ENCODE measurements around the gene YWHAG. TPM values are rescaled to one million over a fixed set of nuclear protein-coding genes. Genes with fewer than 3 reads are reported as not detected.

The YWHAG gene
- total RNA-seq, 4 donors from 2014 or later = 47.4 to 67.6 (median 65.8) TPM

DNA sequence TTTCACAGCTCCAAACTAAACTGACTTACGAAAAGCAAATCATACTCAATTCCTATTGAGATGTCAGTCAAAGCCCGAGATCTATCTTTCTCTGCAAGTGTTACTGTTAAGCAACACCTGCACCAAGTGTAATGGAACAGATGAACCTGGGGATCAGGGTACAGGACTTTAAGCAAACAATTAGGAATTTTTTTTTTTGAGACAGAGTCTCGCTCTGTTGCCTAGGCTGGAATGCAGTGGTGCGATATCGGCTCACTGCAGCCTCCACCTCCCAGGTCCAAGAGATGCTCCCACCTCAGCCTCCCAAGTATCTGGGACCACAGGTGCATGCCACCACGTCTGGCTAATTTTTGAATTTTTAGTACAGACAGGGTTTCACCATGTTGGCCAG, 14.9 kb downstream of the YWHAG start:
- TF ChIP-seq POLR2AphosphoS5 (IDR thresholded peaks at IDR 0.05) (no peak), POLR2A (IDR thresholded peaks at IDR 0.05) (no peak), EP300 (IDR thresholded peaks at IDR 0.05) (no peak)
- TF ChIP-seq, protein P1, sequence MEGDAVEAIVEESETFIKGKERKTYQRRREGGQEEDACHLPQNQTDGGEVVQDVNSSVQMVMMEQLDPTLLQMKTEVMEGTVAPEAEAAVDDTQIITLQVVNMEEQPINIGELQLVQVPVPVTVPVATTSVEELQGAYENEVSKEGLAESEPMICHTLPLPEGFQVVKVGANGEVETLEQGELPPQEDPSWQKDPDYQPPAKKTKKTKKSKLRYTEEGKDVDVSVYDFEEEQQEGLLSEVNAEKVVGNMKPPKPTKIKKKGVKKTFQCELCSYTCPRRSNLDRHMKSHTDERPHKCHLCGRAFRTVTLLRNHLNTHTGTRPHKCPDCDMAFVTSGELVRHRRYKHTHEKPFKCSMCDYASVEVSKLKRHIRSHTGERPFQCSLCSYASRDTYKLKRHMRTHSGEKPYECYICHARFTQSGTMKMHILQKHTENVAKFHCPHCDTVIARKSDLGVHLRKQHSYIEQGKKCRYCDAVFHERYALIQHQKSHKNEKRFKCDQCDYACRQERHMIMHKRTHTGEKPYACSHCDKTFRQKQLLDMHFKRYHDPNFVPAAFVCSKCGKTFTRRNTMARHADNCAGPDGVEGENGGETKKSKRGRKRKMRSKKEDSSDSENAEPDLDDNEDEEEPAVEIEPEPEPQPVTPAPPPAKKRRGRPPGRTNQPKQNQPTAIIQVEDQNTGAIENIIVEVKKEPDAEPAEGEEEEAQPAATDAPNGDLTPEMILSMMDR (IDR thresholded peaks at IDR 0.05) = no peak
- DNase-seq (ENCODE audit: low spot score in 2 of 2) = no peak
- peaks cover 51% of the 10 kb centered on the region for H3K36me3 ChIP-seq
- H3K4me1 ChIP-seq = peaks cover 11% of the 10 kb centered on the region
- no peaks in the 10 kb centered on the region for H3K27me3 ChIP-seq
- no peaks in the 10 kb centered on the region for H3K9me3 ChIP-seq
- 98% methylated on average over 6 of the region's 6 CpGs for WGBS
- H3K4me3 ChIP-seq = no peak overlapping the region
- no peak overlapping the region for H3K27ac ChIP-seq

DNA sequence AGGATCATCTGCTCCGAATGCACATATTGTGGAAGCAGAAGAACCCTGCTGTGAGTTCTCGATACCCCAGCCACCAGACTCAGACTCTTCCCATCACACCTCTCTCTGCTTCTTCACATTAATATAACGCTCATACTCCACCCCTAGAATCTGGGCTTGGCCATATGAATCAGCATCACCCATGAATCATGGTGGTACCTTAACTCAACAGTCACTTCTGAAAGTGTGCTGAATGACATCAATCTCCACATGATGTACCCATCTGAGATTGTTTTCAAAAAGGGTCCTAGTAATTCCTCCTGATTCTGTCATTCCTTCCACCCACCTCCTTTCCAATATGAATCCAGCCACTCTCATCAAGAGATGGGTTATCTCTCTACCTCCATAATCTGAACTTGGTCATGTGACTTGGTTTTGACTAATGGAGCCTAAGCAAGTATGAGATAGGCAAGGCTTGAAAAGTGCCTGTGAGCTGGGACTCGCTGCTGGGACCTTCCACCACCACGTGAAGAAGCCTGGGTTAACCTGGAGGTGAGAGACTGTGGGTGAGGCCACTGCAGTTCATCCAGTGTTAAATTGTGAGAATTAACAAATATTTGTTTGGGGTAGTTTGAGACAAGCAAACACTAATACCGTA, 15.4 kb downstream of the YWHAG start:
- 93% methylated on average over 6 of the region's 6 CpGs for WGBS
- TF ChIP-seq, protein P1 (IDR thresholded peaks at IDR 0.05) = no peak
- Histone ChIP-seq H3K9me3 (no peaks in the 10 kb centered on the region), H3K4me3 (no peak overlapping the region), H3K4me1 (peaks cover 13% of the 10 kb centered on the region), H3K36me3 (peaks cover 46% of the 10 kb centered on the region), H3K27ac (no peak overlapping the region), H3K27me3 (no peaks in the 10 kb centered on the region)
- DNase-seq (ENCODE audit: low spot score in 2 of 2) = no peak

DNA sequence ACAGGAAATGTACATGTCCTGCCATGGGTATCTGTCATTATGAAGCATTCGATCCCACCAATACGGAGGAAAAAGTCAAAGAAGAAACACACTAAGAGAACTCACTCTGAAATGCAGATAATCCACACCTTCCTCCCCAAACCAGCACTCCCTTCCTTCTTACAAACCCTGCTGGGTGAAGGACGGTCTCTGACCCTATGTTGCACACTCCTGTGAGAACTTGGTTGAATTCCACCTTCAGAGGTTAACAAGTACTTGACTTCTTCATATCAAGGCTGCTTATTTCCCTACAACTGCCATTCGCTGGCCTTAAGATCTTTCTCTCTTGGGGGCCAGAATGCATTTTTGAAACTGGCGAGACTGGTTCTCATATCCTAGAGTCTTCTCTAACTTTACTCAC, 16.6 kb downstream of the YWHAG start:
- Histone ChIP-seq H3K27ac (no peak overlapping the region), H3K9me3 (no peaks in the 10 kb centered on the region), H3K4me3 (no peak overlapping the region), H3K27me3 (no peaks in the 10 kb centered on the region), H3K4me1 (peaks cover 16% of the 10 kb centered on the region), H3K36me3 (peaks cover 40% of the 10 kb centered on the region)
- TF ChIP-seq, protein P1 (IDR thresholded peaks at IDR 0.05) = no peak
- TF ChIP-seq POLR2AphosphoS5 (IDR thresholded peaks at IDR 0.05) (no peak), EP300 (IDR thresholded peaks at IDR 0.05) (no peak)
- WGBS = 84% methylated on average over 5 of the region's 5 CpGs
- DNase-seq (ENCODE audit: low spot score in 2 of 2) = no peak

- H3K36me3 ChIP-seq = peaks cover 25% of the 10 kb centered on the region
Observed at GRCh38 chr7:76340617-76341131, 18.1 kb downstream of the YWHAG start.

GRCh38 chr7:76338298-76339084, 20.3 kb downstream of the YWHAG start:
- H3K27me3 ChIP-seq = no peaks in the 10 kb centered on the region
- no peak overlapping the region for H3K4me3 ChIP-seq
- H3K27ac ChIP-seq = no peak overlapping the region
- TF ChIP-seq, protein P1 (IDR thresholded peaks at IDR 0.05) = no peak
- TF ChIP-seq POLR2AphosphoS5 (IDR thresholded peaks at IDR 0.05) = no peak
- no peak for TF ChIP-seq POLR2A (IDR thresholded peaks at IDR 0.05)
- no peak for TF ChIP-seq EP300 (IDR thresholded peaks at IDR 0.05)
- peaks cover 5% of the 10 kb centered on the region for H3K36me3 ChIP-seq
- WGBS = 56% methylated on average over 9 of the region's 9 CpGs
- no peak for DNase-seq (ENCODE audit: low spot score in 2 of 2)
- H3K4me1 ChIP-seq = peaks cover 25% of the 10 kb centered on the region
- H3K9me3 ChIP-seq = no peaks in the 10 kb centered on the region

More at GRCh38 chr7:76340617-76341131, 18.1 kb downstream of the YWHAG start:
- Histone ChIP-seq H3K4me1 (peaks cover 16% of the 10 kb centered on the region), H3K27me3 (no peaks in the 10 kb centered on the region), H3K4me3 (no peak overlapping the region), H3K9me3 (no peaks in the 10 kb centered on the region), H3K27ac (no peak overlapping the region)
- WGBS = 61% methylated on average over 3 of the region's 3 CpGs
- TF ChIP-seq POLR2A (IDR thresholded peaks at IDR 0.05) = no peak
- TF ChIP-seq EP300 (IDR thresholded peaks at IDR 0.05) = no peak
- no peak for TF ChIP-seq POLR2AphosphoS5 (IDR thresholded peaks at IDR 0.05)
- TF ChIP-seq, protein P1 (IDR thresholded peaks at IDR 0.05) = no peak
- no peak for DNase-seq (ENCODE audit: low spot score in 2 of 2)
